ENCODE measurements around the gene FDCSP. TPM values are rescaled to one million over a fixed set of nuclear protein-coding genes. Genes with fewer than 3 reads are reported as not detected.

Gene FDCSP
- total RNA-seq, 1 experiment from 2014 or later: not detected

DNA sequence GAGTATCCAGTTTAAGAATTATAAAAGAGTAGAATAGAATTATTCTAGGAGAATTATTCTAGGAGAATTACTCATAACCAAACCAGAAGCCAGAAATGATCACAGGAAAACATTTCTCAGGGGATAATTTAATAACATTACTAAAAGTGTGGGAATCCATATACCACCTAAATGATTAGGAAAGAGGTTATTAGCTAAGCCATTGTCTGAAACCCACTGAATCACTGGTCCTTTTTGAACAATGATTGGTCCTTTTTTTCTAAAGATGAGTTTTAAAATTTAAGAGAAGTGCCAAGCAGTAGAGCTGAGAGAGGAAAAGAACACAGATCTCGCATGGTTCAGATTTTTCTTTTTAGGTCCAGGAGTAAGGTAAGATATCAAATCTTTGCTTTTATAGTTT lies 30.5 kb upstream of the FDCSP start, which contains the start of gene ODAM:
Gene ODAM (plus strand): TSS at position 301 of the 400 bp plus-strand sequence. CDS start 819 bp downstream, outside the sequence.
- peaks cover 0 to 4% (median 0%) of the 10 kb centered on the region in 3 experiments; a peak in 1 of 7 replicates for H3K36me3 Mint-ChIP-seq (ENCODE audit: insufficient read depth in 1 of 3, low read depth in 3 of 3)
- no peak within 1 kb of the TSS for H3K4me2 ChIP-seq (ENCODE audit: insufficient read depth, insufficient read length, low read length)
- no peaks in the 10 kb centered on the region for H3K9me3 Mint-ChIP-seq
- H3K9me3 ChIP-seq (ENCODE audit: control insufficient read depth, low read depth, low read length): no peaks in the 10 kb centered on the region
- H3K23ac ChIP-seq (ENCODE audit: insufficient read length, low read depth, low read length): no peak within 1 kb of the TSS
- no peaks in the 10 kb centered on the region for H3K79me2 ChIP-seq (ENCODE audit: insufficient read depth, low read length)
- TF ChIP-seq, protein P1, sequence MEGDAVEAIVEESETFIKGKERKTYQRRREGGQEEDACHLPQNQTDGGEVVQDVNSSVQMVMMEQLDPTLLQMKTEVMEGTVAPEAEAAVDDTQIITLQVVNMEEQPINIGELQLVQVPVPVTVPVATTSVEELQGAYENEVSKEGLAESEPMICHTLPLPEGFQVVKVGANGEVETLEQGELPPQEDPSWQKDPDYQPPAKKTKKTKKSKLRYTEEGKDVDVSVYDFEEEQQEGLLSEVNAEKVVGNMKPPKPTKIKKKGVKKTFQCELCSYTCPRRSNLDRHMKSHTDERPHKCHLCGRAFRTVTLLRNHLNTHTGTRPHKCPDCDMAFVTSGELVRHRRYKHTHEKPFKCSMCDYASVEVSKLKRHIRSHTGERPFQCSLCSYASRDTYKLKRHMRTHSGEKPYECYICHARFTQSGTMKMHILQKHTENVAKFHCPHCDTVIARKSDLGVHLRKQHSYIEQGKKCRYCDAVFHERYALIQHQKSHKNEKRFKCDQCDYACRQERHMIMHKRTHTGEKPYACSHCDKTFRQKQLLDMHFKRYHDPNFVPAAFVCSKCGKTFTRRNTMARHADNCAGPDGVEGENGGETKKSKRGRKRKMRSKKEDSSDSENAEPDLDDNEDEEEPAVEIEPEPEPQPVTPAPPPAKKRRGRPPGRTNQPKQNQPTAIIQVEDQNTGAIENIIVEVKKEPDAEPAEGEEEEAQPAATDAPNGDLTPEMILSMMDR (conservative IDR thresholded peaks at IDR 0.05): no peak
- H4K91ac ChIP-seq (ENCODE audit: insufficient read length, low read depth, low read length): no peak within 1 kb of the TSS
- DNase-seq: no peak
- H2AFZ ChIP-seq (ENCODE audit: low read length): no peak within 1 kb of the TSS
- no peak within 1 kb of the TSS for H3K56ac ChIP-seq (ENCODE audit: insufficient read length, low read depth, low read length)
- H3K27me3 ChIP-seq (ENCODE audit: insufficient read depth, low read length): no peaks in the 10 kb centered on the region
- no peaks in the 10 kb centered on the region for H3K79me1 ChIP-seq (ENCODE audit: insufficient read depth, low read depth, low read length, poor library complexity, severe bottlenecking)
- no peak within 1 kb of the TSS for H3T11ph ChIP-seq (ENCODE audit: low read length)
- no peaks in the 10 kb centered on the region for H3K23me2 ChIP-seq (ENCODE audit: insufficient read length, low read depth, low read length, poor library complexity, severe bottlenecking)
- peaks cover 7 to 12% of the 10 kb centered on the region in 2 experiments for H3K4me1 Mint-ChIP-seq
- H4K8ac ChIP-seq (replicated peaks; ENCODE audit: insufficient read length, low read depth, low read length): no peak within 1 kb of the TSS
- no peak within 1 kb of the TSS for H2BK20ac ChIP-seq (ENCODE audit: low read depth, low read length, poor library complexity, severe bottlenecking)
- no peak within 1 kb of the TSS for H4K5ac ChIP-seq (ENCODE audit: insufficient read length, low read depth, low read length)
- H3K4me1 ChIP-seq (ENCODE audit: insufficient read depth, low read length): no peaks in the 10 kb centered on the region
- no peak within 1 kb of the TSS for H3K14ac ChIP-seq (ENCODE audit: insufficient read depth, low read length)
- no peak within 1 kb of the TSS for H3K27ac ChIP-seq (ENCODE audit: insufficient read length, low read depth, low read length)
- no peak within 1 kb of the TSS for H3K9ac ChIP-seq (ENCODE audit: extremely low read depth, insufficient read length, low read length)
- no peak within 1 kb of the TSS for H2BK5ac ChIP-seq (ENCODE audit: insufficient read length, low read length)
- no peak within 1 kb of the TSS for H2BK15ac ChIP-seq (ENCODE audit: low read depth, low read length)
- no peak within 1 kb of the TSS for H3K27ac Mint-ChIP-seq
- no peak within 1 kb of the TSS for H2AK5ac ChIP-seq (ENCODE audit: insufficient read length, low read length)
- no peak within 1 kb of the TSS for H2BK12ac ChIP-seq (ENCODE audit: insufficient read length, low read depth, low read length)
- no peak within 1 kb of the TSS for H3K18ac ChIP-seq (ENCODE audit: insufficient read length, low read depth, low read length)
- H4K20me1 ChIP-seq (ENCODE audit: control insufficient read depth, insufficient read depth, insufficient read length): no peaks in the 10 kb centered on the region
- WGBS (ENCODE audit: extremely low coverage, insufficient read length, low lambda C conversion rate): no CpG with 5 or more reads among the region's 1 CpG
- H2BK120ac ChIP-seq (ENCODE audit: low read depth, low read length, poor library complexity, severe bottlenecking): no peak within 1 kb of the TSS
- H3K4me3 Mint-ChIP-seq: no peak within 1 kb of the TSS
- H3K27me3 Mint-ChIP-seq (ENCODE audit: low read depth): no peaks in the 10 kb centered on the region
- no peak within 1 kb of the TSS for H3K4ac ChIP-seq (ENCODE audit: low read depth, low read length)

Data from H9 (cell line).